ENCODE data around the gene ZC3H18.

GRCh38 chr16:88673716-88674379 lies 103.6 kb downstream of the ZC3H18 start:
- TF ChIP-seq, protein P1, sequence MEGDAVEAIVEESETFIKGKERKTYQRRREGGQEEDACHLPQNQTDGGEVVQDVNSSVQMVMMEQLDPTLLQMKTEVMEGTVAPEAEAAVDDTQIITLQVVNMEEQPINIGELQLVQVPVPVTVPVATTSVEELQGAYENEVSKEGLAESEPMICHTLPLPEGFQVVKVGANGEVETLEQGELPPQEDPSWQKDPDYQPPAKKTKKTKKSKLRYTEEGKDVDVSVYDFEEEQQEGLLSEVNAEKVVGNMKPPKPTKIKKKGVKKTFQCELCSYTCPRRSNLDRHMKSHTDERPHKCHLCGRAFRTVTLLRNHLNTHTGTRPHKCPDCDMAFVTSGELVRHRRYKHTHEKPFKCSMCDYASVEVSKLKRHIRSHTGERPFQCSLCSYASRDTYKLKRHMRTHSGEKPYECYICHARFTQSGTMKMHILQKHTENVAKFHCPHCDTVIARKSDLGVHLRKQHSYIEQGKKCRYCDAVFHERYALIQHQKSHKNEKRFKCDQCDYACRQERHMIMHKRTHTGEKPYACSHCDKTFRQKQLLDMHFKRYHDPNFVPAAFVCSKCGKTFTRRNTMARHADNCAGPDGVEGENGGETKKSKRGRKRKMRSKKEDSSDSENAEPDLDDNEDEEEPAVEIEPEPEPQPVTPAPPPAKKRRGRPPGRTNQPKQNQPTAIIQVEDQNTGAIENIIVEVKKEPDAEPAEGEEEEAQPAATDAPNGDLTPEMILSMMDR (IDR thresholded peaks at IDR 0.05) = no peak
- TF ChIP-seq POLR2A (IDR thresholded peaks at IDR 0.05) (no peak), POLR2AphosphoS5 (IDR thresholded peaks at IDR 0.05) (no peak)

All from breast epithelium (tissue), 3 donors.